ENCODE measurements around the gene IL1R2.
A peak's percentile ranks its signal among the peaks of the same experiment; 100 is the strongest.

Gene IL1R2

GRCh38 chr2:101962309-101962708 is 29.5 kb upstream of the IL1R2 start:
- ATAC-seq (replicated peaks) (no peak), DNase-seq (no peak)
- Mint-ChIP-seq H3K4me1 (ENCODE audit: low read depth in 2 of 2) (no peaks in the 10 kb centered on the region), H3K36me3 (ENCODE audit: insufficient read depth) (peaks cover 4% of the 10 kb centered on the region), H3K9me3 (no peaks in the 10 kb centered on the region), H3K4me3 (no peak overlapping the region), H3K27ac (no peak overlapping the region), H3K27me3 (peaks cover 6 to 16% of the 10 kb centered on the region in 2 donors)

GRCh38 chr2:101963198-101963597 is 28.6 kb upstream of the IL1R2 start:
- no peak overlapping the region for H3K27ac Mint-ChIP-seq
- no peak for ATAC-seq (replicated peaks)
- peaks cover 6 to 16% of the 10 kb centered on the region in 2 donors for H3K27me3 Mint-ChIP-seq
- no peak for DNase-seq
- no peaks in the 10 kb centered on the region for H3K9me3 Mint-ChIP-seq
- H3K36me3 Mint-ChIP-seq (ENCODE audit: insufficient read depth): peaks cover 4% of the 10 kb centered on the region
- no peaks in the 10 kb centered on the region for H3K4me1 Mint-ChIP-seq (ENCODE audit: low read depth in 2 of 2)
- no peak overlapping the region for H3K4me3 Mint-ChIP-seq

- ATAC-seq (replicated peaks) (no peak), DNase-seq (no peak)
- Mint-ChIP-seq H3K4me1 (ENCODE audit: low read depth in 2 of 2) (no peaks in the 10 kb centered on the region), H3K36me3 (ENCODE audit: insufficient read depth) (no peaks in the 10 kb centered on the region), H3K4me3 (no peak overlapping the region), H3K9me3 (peaks cover 0 to 4% of the 10 kb centered on the region in 2 donors), H3K27me3 (peaks cover 12 to 16% of the 10 kb centered on the region in 2 donors), H3K27ac (no peak overlapping the region)
These were observed 23.8 kb upstream of the IL1R2 start for GRCh38 chr2:101967826-101968513.

DNA sequence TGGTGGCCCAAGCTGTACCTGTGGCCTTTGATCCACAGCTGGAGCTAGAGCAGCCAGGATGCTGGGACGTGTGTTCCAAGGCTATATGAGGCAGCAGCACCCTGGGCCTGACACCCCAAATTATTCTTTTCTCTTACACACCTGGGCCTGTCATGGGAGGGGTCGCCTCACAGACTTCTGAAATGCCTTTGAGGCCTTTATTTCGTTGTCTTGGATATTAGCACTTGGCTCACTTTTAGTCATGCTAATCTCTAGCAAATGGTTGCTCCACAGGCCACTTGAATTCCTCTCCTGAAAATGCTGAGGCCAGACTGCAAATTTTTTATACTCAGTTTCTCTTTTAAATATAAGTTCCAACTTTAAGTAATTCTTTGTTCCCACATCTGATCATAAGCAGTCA is 22.0 kb upstream of the IL1R2 start:
- H3K27ac Mint-ChIP-seq: no peak overlapping the region
- ATAC-seq (replicated peaks) (no peak), DNase-seq (no peak)
- peaks cover 0 to 4% of the 10 kb centered on the region in 2 donors for H3K4me1 Mint-ChIP-seq (ENCODE audit: low read depth in 2 of 2)
- no peaks in the 10 kb centered on the region for H3K36me3 Mint-ChIP-seq (ENCODE audit: insufficient read depth)
- no peak overlapping the region for H3K4me3 Mint-ChIP-seq
- H3K9me3 Mint-ChIP-seq: peaks cover 0 to 4% of the 10 kb centered on the region in 2 donors
- peaks cover 10 to 19% of the 10 kb centered on the region in 2 donors for H3K27me3 Mint-ChIP-seq

GRCh38 chr2:101970901-101971300 is 20.9 kb upstream of the IL1R2 start:
- Mint-ChIP-seq H3K27me3 (peaks cover 0 to 20% of the 10 kb centered on the region in 2 donors), H3K36me3 (ENCODE audit: insufficient read depth) (no peaks in the 10 kb centered on the region), H3K4me1 (ENCODE audit: low read depth in 2 of 2) (peaks cover 0 to 4% of the 10 kb centered on the region in 2 donors), H3K9me3 (peaks cover 0 to 4% of the 10 kb centered on the region in 2 donors), H3K4me3 (no peak overlapping the region), H3K27ac (no peak overlapping the region)
- DNase-seq (no peak), ATAC-seq (replicated peaks) (no peak)

GRCh38 chr2:101971836-101972235 is 19.9 kb upstream of the IL1R2 start:
- peaks cover 0 to 4% of the 10 kb centered on the region in 2 donors for H3K4me1 Mint-ChIP-seq (ENCODE audit: low read depth in 2 of 2)

DNA sequence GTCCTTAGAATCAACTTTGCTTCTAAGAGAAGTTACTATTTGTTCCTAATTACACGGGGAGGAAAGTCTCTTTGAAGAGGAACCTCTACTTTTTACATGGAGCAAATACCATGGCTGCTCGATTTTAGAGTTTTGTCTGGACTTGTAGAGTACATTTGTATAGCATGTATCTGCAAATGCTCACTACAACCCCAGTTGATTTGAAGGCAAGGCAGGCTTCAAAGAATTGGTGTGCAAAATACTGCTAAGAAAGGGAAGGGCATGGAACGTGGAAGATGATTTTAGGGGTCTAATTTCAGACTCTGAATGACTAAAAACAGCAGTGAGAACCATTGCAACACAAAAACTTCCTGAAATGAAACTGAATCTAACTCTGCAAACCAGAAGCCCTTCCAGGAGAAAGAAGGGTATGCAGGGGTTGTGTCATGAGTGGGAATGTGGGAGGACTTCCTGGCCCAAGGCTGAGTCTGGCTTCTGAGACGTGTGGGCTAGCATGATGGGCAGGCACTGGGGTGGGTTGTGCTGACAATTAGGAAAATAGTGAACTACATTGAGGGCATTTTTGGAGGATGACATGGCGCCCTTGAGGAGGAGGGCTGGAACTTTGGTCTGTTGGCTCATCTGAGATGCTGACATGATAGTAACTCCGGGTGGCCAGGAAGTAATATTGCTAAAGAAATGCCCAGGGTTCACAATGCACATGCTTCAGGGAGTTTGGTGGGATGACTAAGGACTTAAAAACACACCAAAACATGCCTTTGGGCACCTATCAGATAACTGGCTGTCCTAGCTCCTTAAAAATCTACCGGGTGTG is 18.9 kb upstream of the IL1R2 start:
- Mint-ChIP-seq H3K36me3 (ENCODE audit: insufficient read depth) (no peaks in the 10 kb centered on the region), H3K4me3 (no peak overlapping the region), H3K9me3 (peaks cover 0 to 4% of the 10 kb centered on the region in 2 donors), H3K27ac (no peak overlapping the region), H3K4me1 (ENCODE audit: low read depth in 2 of 2) (peaks cover 0 to 4% of the 10 kb centered on the region in 2 donors), H3K27me3 (peaks cover 0 to 23% of the 10 kb centered on the region in 2 donors)
- ATAC-seq (replicated peaks): no peak
- no peak for DNase-seq

More at GRCh38 chr2:101971836-101972235, 19.9 kb upstream of the IL1R2 start:
- Mint-ChIP-seq H3K36me3 (ENCODE audit: insufficient read depth) (no peaks in the 10 kb centered on the region), H3K9me3 (peaks cover 0 to 4% of the 10 kb centered on the region in 2 donors), H3K27ac (no peak overlapping the region), H3K27me3 (peaks cover 0 to 23% of the 10 kb centered on the region in 2 donors), H3K4me3 (no peak overlapping the region)
- no peak for DNase-seq
- ATAC-seq (replicated peaks): no peak

DNA sequence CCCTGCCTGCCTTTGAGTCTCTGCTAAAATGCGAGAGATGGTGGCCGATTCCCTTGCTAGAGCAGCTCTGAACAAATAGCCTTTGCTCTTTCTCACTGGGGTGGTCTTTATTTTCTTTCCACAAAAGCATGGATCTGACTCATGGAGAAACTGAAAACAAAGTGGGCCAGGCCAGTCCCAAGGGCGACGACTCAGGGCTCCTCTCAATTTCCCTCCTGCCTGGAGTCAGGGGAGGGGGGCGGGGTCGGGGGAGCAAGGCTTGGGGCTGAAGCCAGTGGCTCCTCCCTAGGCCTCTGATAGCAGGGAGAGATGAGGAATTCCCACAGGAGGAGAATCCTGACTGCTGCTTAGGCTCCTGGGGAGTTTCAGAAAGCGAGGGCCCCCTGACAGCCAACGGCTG is 17.1 kb upstream of the IL1R2 start:
- no peak overlapping the region for H3K27ac Mint-ChIP-seq
- peaks cover 0 to 4% of the 10 kb centered on the region in 2 donors for H3K9me3 Mint-ChIP-seq
- H3K4me3 Mint-ChIP-seq: no peak overlapping the region
- H3K4me1 Mint-ChIP-seq (ENCODE audit: low read depth in 2 of 2): peaks cover 0 to 4% of the 10 kb centered on the region in 2 donors
- DNase-seq (no peak), ATAC-seq (replicated peaks) (no peak)
- H3K27me3 Mint-ChIP-seq: peaks cover 0 to 23% of the 10 kb centered on the region in 2 donors
- H3K36me3 Mint-ChIP-seq (ENCODE audit: insufficient read depth): no peaks in the 10 kb centered on the region

- Mint-ChIP-seq H3K4me1 (ENCODE audit: low read depth in 2 of 2) (peaks cover 0 to 4% of the 10 kb centered on the region in 2 donors), H3K36me3 (ENCODE audit: insufficient read depth) (no peaks in the 10 kb centered on the region), H3K27me3 (peaks cover 0 to 23% of the 10 kb centered on the region in 2 donors), H3K4me3 (no peak overlapping the region), H3K9me3 (peaks cover 0 to 4% of the 10 kb centered on the region in 2 donors), H3K27ac (no peak overlapping the region)
- no peak for ATAC-seq (replicated peaks)
- no peak for DNase-seq
These were observed 16.4 kb upstream of the IL1R2 start for GRCh38 chr2:101975171-101975870.

GRCh38 chr2:101976891-101977290 is 14.9 kb upstream of the IL1R2 start:
- H3K9me3 Mint-ChIP-seq: no peaks in the 10 kb centered on the region
- H3K36me3 Mint-ChIP-seq (ENCODE audit: insufficient read depth): no peaks in the 10 kb centered on the region
- DNase-seq (no peak), ATAC-seq (replicated peaks) (no peak)
- H3K4me1 Mint-ChIP-seq (ENCODE audit: low read depth in 2 of 2): peaks cover 7 to 9% of the 10 kb centered on the region in 2 donors
- no peak overlapping the region for H3K4me3 Mint-ChIP-seq
- no peak overlapping the region for H3K27ac Mint-ChIP-seq
- peaks cover 0 to 23% of the 10 kb centered on the region in 2 donors for H3K27me3 Mint-ChIP-seq

DNA sequence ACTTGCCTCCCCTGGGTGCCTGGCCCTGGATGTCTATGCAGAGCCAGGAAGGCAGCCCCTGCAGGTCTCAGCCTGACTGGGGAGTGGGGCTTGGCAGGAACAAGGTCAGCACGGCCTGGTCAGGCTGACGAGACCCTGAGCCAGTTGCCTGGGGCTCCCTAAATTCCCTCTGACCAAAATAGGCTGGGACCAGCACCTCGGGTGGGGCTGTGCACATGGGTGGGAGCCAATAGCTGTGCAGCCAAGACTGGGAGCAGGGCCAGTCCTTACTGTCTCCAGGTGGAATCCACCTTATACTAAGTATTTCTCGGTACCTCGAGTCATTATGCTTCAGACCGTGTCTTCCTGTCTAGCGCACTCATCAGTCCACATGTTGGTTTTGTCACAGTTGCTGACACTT is 11.4 kb upstream of the IL1R2 start:
- Mint-ChIP-seq H3K4me3 (no peak overlapping the region), H3K4me1 (ENCODE audit: low read depth in 2 of 2) (peaks cover 7% of the 10 kb centered on the region in 2 donors), H3K27ac (no peak overlapping the region)

GRCh38 chr2:101981066-101981465 is 10.7 kb upstream of the IL1R2 start:
- no peaks in the 10 kb centered on the region for H3K36me3 Mint-ChIP-seq (ENCODE audit: insufficient read depth)
- no peak overlapping the region for H3K4me3 Mint-ChIP-seq
- ATAC-seq (replicated peaks) (no peak), DNase-seq (no peak)
- H3K27ac Mint-ChIP-seq: peak overlapping the region; percentile 10 to 56
- H3K9me3 Mint-ChIP-seq: no peaks in the 10 kb centered on the region
- peaks cover 1 to 11% of the 10 kb centered on the region in 2 donors for H3K27me3 Mint-ChIP-seq
- H3K4me1 Mint-ChIP-seq (ENCODE audit: low read depth in 2 of 2): peaks cover 7 to 11% of the 10 kb centered on the region in 2 donors

More for the DNA sequence above, 11.4 kb upstream of the IL1R2 start:
- no peaks in the 10 kb centered on the region for H3K9me3 Mint-ChIP-seq
- ATAC-seq (replicated peaks): no peak
- H3K27me3 Mint-ChIP-seq: peaks cover 4 to 8% of the 10 kb centered on the region in 2 donors
- DNase-seq: no peak
- H3K36me3 Mint-ChIP-seq (ENCODE audit: insufficient read depth): no peaks in the 10 kb centered on the region

- Mint-ChIP-seq H3K4me3 (no peak overlapping the region), H3K27ac (peak overlapping the region; percentile 10 to 56), H3K36me3 (ENCODE audit: insufficient read depth) (no peaks in the 10 kb centered on the region), H3K9me3 (no peaks in the 10 kb centered on the region), H3K4me1 (ENCODE audit: low read depth in 2 of 2) (peaks cover 7 to 11% of the 10 kb centered on the region in 2 donors), H3K27me3 (peaks cover 0 to 13% of the 10 kb centered on the region in 2 donors)
- DNase-seq (peak in 2 of 3 experiments; percentile 17 to 21), ATAC-seq (replicated peaks) (peak; percentile 92)
These were observed 10.3 kb upstream of the IL1R2 start for GRCh38 chr2:101981504-101981903.

All from effector memory CD8-positive, alpha-beta T cell (primary cell).